Ecto neural progenitor cell (in vitro differentiated cells): ENCODE measurements around the gene MAGEA9.
"Not testable (repeated sequence)": the region's sequence is repeated elsewhere in the genome, so short reads cannot be mapped to it uniquely, and the experiment has no call there.

Experiments
- DNase-seq: peaks from one replicate; pipeline ENCODE4 v3.0.0-alpha.2; 2018; ENCODE audit warnings: low spot score

The MAGEA9 gene

GRCh38 chrX:149781727-149782126 is at the start of gene MAGEA9:
Gene MAGEA9, plus strand, starts transcription at chrX:149781930. Its CDS starts 4,281 bp downstream, at chrX:149786211.
- DNase-seq, result not testable (repeated sequence)

- not testable (repeated sequence) for DNase-seq
These were observed 39.5 kb upstream of the MAGEA9 start for GRCh38 chrX:149742269-149742668.

GRCh38 chrX:149746390-149747007 is 35.2 kb upstream of the MAGEA9 start:
- not testable (repeated sequence) for DNase-seq

- no peak for DNase-seq
These were observed 24.3 kb upstream of the MAGEA9 start for GRCh38 chrX:149757206-149758067.

- DNase-seq, result no peak
These were observed 23.5 kb upstream of the MAGEA9 start for GRCh38 chrX:149758068-149758714.

GRCh38 chrX:149758715-149759078 is 23.0 kb upstream of the MAGEA9 start:
- not testable (repeated sequence) for DNase-seq

GRCh38 chrX:149759824-149760223 is 21.9 kb upstream of the MAGEA9 start:
- no peak for DNase-seq

GRCh38 chrX:149760965-149761364 is 20.8 kb upstream of the MAGEA9 start:
- DNase-seq, result no peak

- DNase-seq, result not testable (repeated sequence)
These were observed 19.7 kb upstream of the MAGEA9 start for GRCh38 chrX:149761858-149762674.

GRCh38 chrX:149762696-149763614 is 18.8 kb upstream of the MAGEA9 start:
- DNase-seq, result no peak

GRCh38 chrX:149770344-149770743 is 11.4 kb upstream of the MAGEA9 start:
- not testable (repeated sequence) for DNase-seq

GRCh38 chrX:149773026-149773425 is 8.7 kb upstream of the MAGEA9 start:
- DNase-seq, result not testable (repeated sequence)

GRCh38 chrX:149773768-149774167 is 8.0 kb upstream of the MAGEA9 start, which contains the start of gene HSFX1:
Gene HSFX1, plus strand, starts transcription at chrX:149774068. Its CDS starts 614 bp downstream, at chrX:149774682.
- not testable (repeated sequence) for DNase-seq

- not testable (repeated sequence) for DNase-seq
These were observed 3.7 kb upstream of the MAGEA9 start for GRCh38 chrX:149777999-149778398.

GRCh38 chrX:149795531-149795930 is 13.8 kb downstream of the MAGEA9 start:
- DNase-seq, result not testable (repeated sequence)

GRCh38 chrX:149799095-149799714 is 17.5 kb downstream of the MAGEA9 start:
- no peak for DNase-seq

- DNase-seq, result no peak
These were observed 18.2 kb downstream of the MAGEA9 start for GRCh38 chrX:149799938-149800337.

GRCh38 chrX:149803458-149804062 is 21.8 kb downstream of the MAGEA9 start:
- DNase-seq, result no peak

- DNase-seq, result no peak
These were observed 22.4 kb downstream of the MAGEA9 start for GRCh38 chrX:149804102-149804501.
